NCI-H748 (cell line): Measurements from ENCODE around the gene TMEM229A.
"Not testable (repeated sequence)": the region's sequence is repeated elsewhere in the genome, so short reads cannot be mapped to it uniquely, and the experiment has no call there.

Source experiments
- DNase-seq: peaks from one replicate; lab custom pipeline; 2025; ENCODE audit not compliant: unreplicated experiment; lab: John Stamatoyannopoulos, UW

TMEM229A gene

DNA sequence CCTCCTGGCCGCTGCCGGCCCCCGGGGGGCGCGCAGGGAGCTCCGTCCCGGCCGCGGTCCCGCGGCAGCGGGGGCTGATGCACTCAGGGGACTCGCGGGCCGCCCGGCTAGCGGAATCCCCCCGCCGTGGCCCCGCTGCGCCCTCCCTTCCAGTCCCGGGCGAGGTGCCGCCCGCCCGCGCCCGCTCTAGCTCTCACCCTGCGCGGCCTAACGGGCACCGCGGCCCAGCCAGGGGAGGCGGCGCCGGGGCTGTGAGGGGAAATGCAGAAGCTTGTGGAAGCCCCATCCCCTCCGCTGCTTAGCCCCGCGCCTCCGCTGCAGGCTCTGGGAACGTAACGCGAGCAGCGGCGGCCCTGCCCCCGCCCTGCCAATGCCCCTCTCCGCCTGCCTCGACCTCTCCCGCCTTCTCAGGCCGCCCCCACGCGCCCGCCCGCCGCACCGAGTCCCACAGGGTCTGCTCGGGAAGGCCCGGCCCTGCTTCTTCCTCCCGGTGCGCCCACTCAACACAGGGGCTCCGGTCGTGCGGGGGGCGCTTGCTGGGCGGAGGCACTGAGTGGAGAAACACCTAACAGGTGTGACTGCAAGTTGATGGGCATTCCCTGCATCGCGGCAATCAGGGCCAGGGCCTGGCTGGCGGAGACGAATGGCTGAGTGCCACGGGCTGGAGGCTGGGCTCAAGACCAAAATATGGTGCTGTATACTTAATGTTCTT is 384 bp upstream of the TMEM229A start:
- peak; percentile 63 for DNase-seq

DNA sequence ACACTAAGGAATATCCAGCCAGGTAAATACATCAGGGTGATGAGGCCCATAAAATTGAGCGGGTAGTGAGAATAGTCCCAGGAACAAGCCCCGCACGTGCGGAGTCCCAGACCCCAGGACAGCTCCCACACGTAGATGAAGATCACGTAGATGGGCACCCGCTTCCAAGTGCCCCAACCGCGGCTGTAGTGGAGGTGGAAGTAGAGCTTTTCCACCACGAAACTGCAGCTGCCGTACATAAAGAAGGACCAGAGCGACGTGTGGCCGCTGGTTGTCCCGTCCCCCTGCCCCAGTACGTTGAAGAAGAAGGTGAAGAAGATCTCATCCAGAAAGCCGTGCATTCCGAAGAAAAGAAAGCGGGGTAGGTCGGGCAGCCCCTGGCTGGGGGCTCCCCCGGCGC is 948 bp downstream of the TMEM229A start:
- DNase-seq: peak; percentile 36

DNA sequence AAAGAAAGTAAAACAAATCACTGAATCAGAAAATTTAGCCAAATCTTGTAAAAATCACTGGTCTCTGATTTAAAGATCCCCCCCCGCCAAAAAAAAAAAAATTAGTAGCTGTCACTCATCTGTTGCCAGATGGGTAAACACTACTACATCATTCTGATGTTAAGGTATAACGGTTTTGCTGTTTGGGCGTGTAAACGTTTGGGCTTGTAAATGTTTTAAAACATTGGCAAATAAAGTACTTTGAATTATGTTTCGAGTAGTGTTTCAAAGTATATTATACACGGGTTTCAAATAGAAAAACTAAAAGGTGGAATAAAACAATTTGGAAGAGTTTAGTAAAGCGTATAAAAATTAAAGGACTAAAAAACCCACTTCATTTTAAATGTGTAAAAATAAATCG is 1.5 kb downstream of the TMEM229A start:
- no peak for DNase-seq

DNA sequence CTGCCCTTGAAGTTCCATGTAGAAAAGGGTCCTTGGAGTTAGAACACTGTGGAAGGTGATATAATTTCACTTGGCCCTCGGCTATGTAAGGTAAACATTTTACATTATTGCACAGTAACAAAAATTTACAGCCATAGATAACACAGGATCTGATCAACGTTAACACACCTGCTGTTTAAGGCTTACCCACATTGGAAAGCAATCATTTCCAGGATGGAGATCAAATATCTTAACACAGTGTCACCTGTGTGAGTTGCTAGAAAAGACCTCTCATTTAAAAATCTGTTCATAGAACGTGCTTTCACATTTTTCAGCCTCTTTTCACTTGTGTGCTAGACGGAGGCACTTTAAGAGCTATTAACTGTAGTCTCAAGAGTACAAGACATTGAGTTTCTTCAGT is 1.9 kb downstream of the TMEM229A start:
- no peak for DNase-seq

DNA sequence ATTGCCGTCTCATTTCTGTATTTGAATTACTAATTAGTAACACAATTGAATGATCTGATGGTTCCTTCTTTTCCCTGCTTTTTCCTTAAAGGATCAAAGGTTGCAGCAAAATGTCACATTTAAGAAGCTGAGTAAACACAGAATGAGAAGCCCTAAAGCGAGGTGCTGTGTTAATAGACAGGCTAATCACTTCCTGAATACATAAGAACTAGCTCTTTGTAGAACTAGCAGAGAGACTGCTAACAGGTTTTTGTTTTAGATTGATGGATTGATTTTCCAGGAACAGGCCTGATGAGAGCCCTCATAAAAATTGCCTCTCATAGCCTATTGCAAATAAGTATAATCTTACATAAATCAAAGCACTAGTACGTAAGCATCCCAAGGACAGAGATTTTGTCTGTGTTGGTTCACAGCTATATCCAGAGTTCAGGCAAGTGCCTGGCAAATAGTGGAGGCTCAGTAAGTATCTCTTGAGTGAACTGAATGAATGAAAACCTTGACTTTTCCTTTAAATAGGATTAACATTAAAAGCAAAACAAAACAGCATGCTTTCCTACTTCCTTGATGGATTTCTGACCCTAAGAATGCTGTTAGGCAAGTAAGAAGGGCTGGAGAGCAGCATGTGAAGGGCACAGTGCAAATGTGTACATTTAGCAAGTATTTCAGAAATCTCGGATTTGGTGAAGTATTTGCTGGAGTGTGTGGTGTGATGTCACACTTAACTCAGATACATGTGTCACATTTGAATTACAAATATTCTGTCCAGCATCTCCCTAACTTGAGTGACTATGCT is 3.3 kb downstream of the TMEM229A start:
- DNase-seq: peak; percentile 24

DNA sequence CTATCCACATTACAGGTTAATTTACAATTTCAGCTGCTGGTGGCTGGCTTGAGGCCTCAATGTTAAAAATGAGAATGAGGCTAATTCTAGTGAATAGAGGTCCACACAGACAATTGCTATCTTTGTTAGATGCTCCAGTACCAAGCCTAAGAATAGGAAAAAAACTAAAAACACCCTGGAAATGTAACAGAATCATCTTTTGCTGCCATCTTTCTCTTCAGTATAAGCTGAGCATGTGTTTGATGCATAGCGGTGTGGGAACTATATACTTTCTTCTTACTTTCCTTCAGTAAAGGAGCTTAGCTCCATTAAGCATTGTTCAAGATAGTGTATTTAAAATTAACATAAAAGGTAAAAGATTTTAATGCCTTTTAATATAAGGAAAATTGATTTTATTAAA is 5.6 kb downstream of the TMEM229A start:
- no peak for DNase-seq

DNA sequence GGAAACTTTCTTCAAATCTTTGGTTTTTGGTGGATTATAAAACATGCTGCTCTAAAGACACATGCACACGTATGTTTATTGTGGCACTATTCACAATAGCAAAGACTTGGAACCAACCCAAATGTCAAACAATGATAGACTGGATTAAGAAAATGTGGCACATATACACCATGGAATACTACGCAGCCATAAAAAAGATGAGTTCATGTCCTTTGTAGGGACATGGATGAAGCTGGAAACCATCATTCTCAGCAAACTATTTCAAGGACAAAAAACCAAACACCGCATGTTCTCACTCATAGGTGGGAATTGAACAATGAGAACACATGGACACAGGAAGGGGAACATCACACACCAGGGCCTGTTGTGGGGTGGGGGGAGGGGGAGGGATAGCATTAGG is 8.5 kb downstream of the TMEM229A start:
- DNase-seq: not testable (repeated sequence)

DNA sequence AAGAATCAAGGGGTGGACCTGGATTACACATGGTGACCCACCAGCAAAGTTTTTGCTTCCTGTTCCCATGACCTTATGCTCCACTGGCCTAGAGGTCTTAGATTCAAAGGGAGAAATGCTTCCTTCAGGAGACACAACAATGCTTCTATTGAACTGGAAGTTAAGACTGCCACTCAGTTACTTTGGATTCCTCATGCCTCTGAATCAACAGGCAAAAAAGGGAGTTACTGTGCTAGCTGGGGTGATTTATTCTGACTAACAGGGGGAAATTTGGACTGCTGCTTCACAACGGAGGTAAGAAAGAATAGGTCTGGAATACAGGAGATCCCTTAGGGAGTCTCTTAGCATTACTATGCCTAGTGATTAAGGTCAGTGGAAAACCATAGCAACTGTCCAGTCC is 10.3 kb downstream of the TMEM229A start:
- no peak for DNase-seq

DNA sequence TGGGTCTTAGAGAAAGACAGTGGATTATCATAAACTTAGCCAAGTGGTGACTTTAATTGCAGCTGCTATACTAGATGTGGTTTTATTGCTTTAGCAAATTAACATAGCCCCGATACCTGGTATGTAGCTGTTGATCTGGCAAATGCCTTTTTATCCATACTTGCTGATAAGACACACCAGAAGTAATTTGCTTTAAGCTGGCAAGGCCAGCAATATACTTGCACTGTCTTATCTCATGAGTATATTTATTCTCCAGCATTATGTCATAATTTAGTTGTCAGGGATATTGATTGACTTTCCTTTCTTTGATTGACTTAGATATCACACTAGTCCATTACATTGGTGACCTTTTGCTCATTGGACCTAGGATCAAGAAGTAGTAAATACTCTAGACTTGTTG is 12.8 kb downstream of the TMEM229A start:
- no peak for DNase-seq

DNA sequence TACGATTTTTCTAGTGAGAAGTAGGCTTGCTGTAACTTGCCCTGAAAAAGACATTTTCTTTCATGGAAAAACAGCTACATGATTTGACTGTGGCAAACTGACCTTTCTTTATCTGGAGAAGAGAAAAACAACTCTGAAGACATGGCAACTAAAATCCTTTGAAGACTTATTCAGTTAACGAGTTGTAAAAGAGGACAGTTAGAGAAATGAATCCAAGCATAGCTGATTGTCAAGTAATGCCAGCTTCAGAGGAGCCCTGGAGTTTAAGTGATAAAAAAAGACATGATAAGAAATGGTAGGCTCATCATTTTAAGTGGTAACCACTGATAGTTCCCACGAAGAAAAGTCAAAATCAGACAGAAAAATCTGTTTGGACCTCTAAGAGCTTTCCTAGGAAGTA is 19.6 kb downstream of the TMEM229A start:
- no peak for DNase-seq

DNA sequence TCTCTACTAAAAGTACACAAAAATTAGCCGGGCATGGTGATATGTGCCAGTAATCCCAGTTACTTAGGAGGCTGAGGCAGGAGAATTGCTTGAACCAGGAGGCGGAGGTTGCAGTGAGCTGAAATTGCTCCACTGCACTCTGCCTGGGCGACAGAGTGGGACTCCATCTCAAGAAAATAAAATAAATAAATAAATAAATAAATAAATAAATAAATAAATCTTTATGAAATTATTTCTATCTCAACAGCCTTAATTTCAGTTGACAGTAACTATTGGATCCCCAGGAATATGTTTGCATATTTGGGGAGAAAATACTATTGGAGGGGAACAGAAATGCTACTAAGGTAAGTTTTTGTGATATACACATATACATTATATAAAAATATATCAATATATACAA is 20.0 kb downstream of the TMEM229A start:
- no peak for DNase-seq

DNA sequence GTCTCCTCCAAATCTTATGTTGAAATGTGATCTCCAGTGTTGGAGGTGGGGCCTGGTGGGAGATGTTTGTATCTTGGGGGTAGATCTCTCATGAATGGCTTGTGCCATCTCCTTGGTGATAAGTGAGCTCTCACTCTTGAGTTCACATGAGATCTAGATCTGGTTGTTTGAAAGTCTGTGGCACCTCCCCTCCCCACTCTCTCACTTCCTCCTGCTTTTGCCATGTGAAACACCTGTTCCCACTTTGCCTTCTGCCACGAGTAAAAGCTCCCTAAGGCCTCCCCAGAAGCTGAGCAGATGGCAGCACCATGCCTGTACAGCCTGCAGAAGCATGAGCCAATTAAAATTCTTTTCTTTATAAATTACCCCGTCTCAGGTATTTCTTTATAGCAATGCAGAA is 23.5 kb downstream of the TMEM229A start:
- DNase-seq: no peak

DNA sequence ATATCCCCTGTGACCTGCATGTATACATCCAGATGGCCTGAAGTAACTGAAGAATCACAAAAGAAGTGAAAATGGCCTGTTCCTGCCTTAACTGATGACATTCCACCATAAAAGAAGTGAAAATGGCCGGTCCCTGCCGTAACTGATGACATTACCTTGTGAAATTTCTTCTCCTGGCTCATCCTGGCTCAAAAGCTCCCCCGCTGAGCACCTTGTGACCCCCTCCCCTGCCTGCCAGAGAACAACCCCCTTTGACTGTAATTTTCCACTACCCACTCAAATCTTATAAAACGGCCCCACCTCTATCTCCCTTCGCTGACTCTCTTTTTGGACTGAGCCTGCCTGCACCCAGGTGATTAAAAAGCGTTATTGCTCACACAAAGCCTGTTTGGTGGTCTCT is 24.6 kb downstream of the TMEM229A start:
- DNase-seq: not testable (repeated sequence)

DNA sequence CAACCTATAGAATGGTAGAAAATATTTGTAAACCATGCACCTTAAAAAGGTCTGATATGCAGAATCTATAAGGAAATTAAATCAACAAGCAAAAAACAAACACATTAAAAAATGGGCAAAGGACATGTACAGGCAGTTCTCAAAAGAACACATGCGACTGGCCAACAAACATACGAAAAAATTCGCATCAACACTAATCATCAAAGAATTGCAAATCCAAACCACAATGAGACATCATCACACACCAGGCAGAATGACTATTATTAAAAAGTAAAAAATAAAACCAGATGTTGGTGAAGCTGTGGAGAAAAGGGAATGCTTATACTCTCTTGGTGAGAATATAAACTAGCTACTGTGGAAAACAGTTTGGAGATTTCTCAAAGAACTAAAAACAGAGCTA is 33.2 kb downstream of the TMEM229A start:
- no peak for DNase-seq

DNA sequence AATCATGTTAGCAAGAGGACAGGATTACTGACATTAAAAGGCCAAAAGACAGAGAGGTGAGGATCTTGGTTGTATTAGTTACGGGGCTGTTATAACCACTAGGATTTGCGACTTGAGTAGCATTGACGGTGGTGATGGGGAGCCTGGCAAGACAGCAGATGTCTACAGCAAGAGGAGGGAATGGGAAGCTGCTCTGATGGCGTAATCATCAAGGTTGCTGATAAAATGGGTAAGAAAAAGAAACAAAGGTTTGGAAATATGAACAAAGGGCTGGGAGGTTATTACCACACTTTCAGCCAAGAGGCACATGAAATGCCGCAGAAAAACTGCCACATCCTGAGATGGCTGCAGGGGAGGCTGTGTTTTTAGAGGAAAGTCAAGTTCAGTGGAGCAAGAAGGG is 33.9 kb downstream of the TMEM229A start:
- DNase-seq: no peak

DNA sequence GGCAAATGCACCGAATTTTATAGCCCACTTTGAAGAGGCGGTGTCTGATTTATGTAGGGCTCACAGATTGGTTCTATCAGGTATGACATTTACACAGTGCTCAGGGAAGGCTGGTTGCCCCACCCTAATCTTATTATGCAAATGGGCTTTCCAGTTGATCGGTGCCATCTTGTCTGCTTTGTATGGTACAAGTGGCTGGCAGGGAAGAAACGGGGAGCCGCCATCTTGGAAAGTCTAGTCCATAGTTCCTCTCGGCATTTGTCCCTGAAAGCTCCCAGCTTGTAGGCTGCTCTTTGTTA is 36.6 kb downstream of the TMEM229A start:
- peak; percentile 25 for DNase-seq

DNA sequence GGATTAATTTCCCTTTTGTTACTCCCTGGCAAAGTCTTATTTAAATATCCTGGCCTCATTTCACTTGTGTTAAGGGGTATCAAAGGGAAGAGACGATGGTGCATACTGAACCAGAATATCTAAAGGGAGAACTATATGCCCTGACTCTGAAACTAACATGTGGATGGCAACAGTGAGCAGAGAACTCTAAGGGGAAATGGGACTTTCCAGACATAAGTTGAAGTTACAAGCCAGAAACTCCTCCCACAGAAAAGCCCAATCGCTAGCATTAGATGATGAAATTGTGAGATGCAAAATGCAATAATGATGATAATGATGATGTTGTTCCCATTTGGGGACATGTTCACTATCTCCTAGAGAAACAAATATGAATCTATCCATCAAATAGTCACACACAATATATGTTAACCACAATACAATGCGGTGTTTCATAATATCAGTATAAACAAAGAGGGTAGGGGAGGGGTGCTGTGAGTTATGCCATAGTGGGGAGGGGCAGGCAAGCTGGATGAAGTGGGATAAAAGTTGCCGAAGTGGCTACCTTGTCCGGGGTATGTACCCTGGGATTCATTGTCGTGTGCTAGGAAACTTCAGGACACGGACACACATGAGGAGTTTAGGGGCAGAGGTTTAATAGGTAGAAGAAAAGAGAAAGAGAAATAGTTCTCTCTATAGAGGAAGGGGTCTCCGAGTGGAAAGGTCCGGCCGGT is 37.1 kb downstream of the TMEM229A start:
- DNase-seq: no peak

DNA sequence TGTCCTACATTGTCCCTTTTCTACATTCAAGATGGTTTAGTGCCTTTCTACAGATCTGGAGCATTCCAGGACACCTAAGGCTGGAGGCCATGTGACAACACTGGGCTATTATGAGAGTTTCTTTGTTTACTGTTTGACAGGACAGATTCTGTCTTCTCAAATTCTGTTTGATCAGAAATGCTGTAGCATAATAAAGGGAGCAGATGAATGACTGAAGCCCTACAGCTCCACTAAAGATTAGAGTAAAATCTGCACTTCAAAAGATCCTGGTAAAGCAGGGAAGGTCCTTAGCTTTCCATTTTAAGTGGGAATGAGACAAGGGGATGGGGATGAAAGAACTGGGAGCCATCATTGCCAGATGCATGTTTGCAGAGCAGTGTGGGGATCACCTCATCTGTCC is 38.4 kb downstream of the TMEM229A start:
- DNase-seq: no peak

DNA sequence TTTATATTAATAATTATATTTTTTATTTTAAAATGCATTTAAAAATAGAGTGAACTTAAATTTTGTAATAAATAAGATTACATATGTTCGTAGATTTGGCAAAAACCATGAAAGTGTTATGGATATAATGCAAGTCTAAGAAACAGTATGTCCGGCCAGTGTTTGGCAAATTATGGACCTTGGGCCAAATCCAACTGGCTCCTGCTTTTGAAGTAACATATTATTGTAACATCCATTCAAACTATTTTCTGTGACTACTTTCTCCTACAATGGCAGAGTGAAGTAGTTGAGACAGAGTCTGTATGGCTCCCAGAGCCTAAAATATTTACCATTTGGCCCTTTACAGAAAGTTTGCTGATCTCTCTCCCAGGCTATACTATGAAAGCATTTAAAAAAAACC is 38.9 kb downstream of the TMEM229A start:
- no peak for DNase-seq

DNA sequence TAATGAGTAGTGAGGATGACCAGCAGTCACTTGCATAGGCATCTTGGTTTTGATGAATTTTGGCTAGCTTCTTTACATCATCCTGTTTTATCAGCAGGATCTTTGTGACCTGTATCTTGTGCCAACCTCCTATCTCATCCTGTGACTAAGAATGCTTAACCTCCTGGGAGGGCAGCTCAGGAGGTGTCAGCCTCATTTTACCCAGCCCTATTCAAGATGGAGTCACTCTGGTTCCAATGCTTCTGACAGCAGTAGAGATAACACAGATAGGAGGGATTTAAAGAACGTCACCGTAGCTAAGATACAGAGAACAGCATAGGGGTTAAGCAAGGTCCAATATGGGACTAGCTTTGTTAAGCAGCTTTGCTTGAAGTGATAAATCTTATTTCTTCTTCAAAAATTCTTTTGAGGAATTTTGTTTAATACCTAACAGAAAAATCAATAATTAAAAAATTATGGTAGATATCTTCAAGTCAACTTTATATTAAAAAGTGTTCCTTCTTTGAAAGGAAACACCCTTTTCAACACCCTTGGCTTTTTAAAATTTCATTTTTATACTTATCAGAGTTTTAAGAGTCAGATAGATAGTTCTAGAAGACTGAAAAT is 39.9 kb downstream of the TMEM229A start:
- DNase-seq: no peak

DNA sequence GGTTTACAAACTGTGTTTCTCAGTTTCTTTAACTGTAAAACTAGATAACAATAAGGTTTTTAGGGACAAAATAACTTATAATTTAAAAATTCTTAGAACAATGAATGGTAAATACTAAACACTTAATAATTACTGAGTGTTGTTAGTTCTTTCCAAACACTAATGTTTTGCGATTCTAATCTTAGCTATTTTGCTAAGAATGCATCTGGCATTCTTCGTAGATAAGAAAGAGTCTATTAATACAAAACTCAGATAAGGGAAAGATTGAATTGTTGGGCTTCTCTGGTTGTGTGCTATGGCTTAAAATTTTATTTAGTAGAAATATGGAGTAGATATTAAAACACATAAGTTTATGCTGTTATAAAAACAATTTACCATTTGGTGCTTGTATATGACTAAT is 45.4 kb downstream of the TMEM229A start:
- DNase-seq: no peak
